Natural killer cell (primary cell): ENCODE measurements around the gene B3GALT6. TPM values are rescaled to one million over a fixed set of nuclear protein-coding genes. Genes with fewer than 3 reads are reported as not detected.
A peak's percentile ranks its signal among the peaks of the same experiment; 100 is the strongest.

Experiments used
- ATAC-seq, 3 donors: fragments of 150-1000 bp in 2 of 3; fragments of 200-7000 bp in 1 of 3; cut with Tn5 transposase; 1 replicate in 1 of 3; 2 replicates in 2 of 3; pipeline ENCODE4 v1.10.0; 2021; ENCODE audit warnings: mild to moderate bottlenecking in 2 of 3, moderate library complexity in 2 of 3
- DNase-seq, 2 donors: peaks; one replicate each; pipeline versions ENCODE4 v3.0.0 to v3.0.0-alpha.2; 2013 to 2021; ENCODE audit warnings: mixed read lengths in 1 of 2
- H3K27ac ChIP-seq: one replicate; pipeline ENCODE4 v1.5.1; 2013; ENCODE audit warnings: mild to moderate bottlenecking, low read length
- H3K27me3 ChIP-seq: one replicate; pipeline ENCODE4 v1.6.1; 2013; ENCODE audit warnings: low read length; ENCODE audit not compliant: control insufficient read depth, insufficient read depth
- H3K36me3 ChIP-seq: one replicate; pipeline ENCODE4 v1.6.1; 2013; ENCODE audit warnings: low read length; ENCODE audit not compliant: control insufficient read depth, insufficient read depth
- H3K4me1 ChIP-seq: one replicate; pipeline ENCODE4 v1.6.1; 2013; ENCODE audit warnings: low read length; ENCODE audit not compliant: control insufficient read depth, insufficient read depth
- H3K4me3 ChIP-seq: one replicate; pipeline ENCODE4 v1.5.1; 2013; ENCODE audit warnings: low read length
- H3K9me3 ChIP-seq: one replicate; pipeline ENCODE4 v1.6.1; 2013; ENCODE audit warnings: low read length; ENCODE audit not compliant: control insufficient read depth, insufficient read depth
- H3K27ac Mint-ChIP-seq, 2 donors: one replicate each; pipeline ENCODE4 v1.8.0; 2022; ENCODE audit warnings: mild to moderate bottlenecking in 2 of 2, mixed read lengths in 2 of 2, moderate library complexity in 1 of 2
- H3K27me3 Mint-ChIP-seq, 2 donors: one replicate each; pipeline ENCODE4 v1.8.0; 2022; ENCODE audit warnings: low read depth in 2 of 2, mixed read lengths in 2 of 2
- H3K36me3 Mint-ChIP-seq: one replicate; pipeline ENCODE4 v1.8.0; 2022; ENCODE audit warnings: mixed read lengths
- H3K4me1 Mint-ChIP-seq, 2 donors: one replicate each; pipeline ENCODE4 v1.8.0; 2022; ENCODE audit warnings: mixed read lengths in 2 of 2
- H3K4me3 Mint-ChIP-seq: one replicate; pipeline ENCODE4 v1.8.0; 2022; ENCODE audit warnings: mild to moderate bottlenecking, moderate library complexity, mixed read lengths
- H3K9me3 Mint-ChIP-seq, 2 donors: one replicate each; pipeline ENCODE4 v1.8.0; 2022; ENCODE audit warnings: mixed read lengths in 2 of 2
- CTCF ChIP-seq: fragments of 200-600 bp; IDR thresholded peaks from one replicate; pipeline ENCODE4 v1.8.0; 2022; ENCODE audit warnings: antibody characterized with exemption
- WGBS: methylation state at CpG from one replicate; pipeline ENCODE4 v1.1.7; 2013; ENCODE audit warnings: missing lambda C conversion rate; ENCODE audit not compliant: insufficient coverage; 5-methylcytosine and 5-hydroxymethylcytosine counted together
- intact Hi-C: fragments of 100-400 bp; cut with micrococcal nuclease; formaldehyde crosslinking; loops from one replicate; pipeline ENCODE4 v1.14.2; 2022
- total RNA-seq, 4 donors: library from RNA; stranded (reverse); fragments of 120-200 nt in 1 of 4; gene quantifications; one replicate each; pipeline versions ENCODE4 v1.2.3 to v1.2.4, GENCODE V29; 2013 to 2022

Gene B3GALT6
- total RNA-seq, 3 donors from 2014 or later (not counting 1 experiment from before 2014, with no cell fraction given), result 13.7 to 16.5 (median 16.3) TPM

- Mint-ChIP-seq H3K27ac (peak overlapping the region; percentile 51 to 58), H3K4me3 (peak overlapping the region; percentile 84), H3K36me3 (no peaks in the 10 kb centered on the region), H3K9me3 (no peaks in the 10 kb centered on the region), H3K27me3 (no peaks in the 10 kb centered on the region), H3K4me1 (peaks cover 28 to 44% of the 10 kb centered on the region in 2 donors)
- ATAC-seq (peak in 1 of 3 donors; percentile 5), DNase-seq (no peak)
- peaks cover 42% of the 10 kb centered on the region for H3K4me1 ChIP-seq
- peak overlapping the region; percentile 74 for H3K4me3 ChIP-seq
- no peaks in the 10 kb centered on the region for H3K9me3 ChIP-seq
- H3K27ac ChIP-seq, result peak overlapping the region; percentile 36
- H3K27me3 ChIP-seq, result no peaks in the 10 kb centered on the region
- no peak for TF ChIP-seq CTCF
- WGBS, result 48% methylated on average over 43 of the region's 43 CpGs
- intact Hi-C loops, result loop anchor here (5.0 kb wide), 2 partner anchors 35 to 155 kb away; partner anchors contain the start of genes ACAP3, C1orf159 and PUSL1
- peaks cover 3% of the 10 kb centered on the region for H3K36me3 ChIP-seq
Measured at GRCh38 chr1:1272341-1273208, 40.5 kb downstream of the B3GALT6 start.

- peaks cover 2% of the 10 kb centered on the region for H3K36me3 ChIP-seq
- no peak for TF ChIP-seq CTCF
- H3K9me3 Mint-ChIP-seq, result no peaks in the 10 kb centered on the region
- peak overlapping the region; percentile 74 for H3K4me3 ChIP-seq
- H3K4me1 ChIP-seq, result peaks cover 40% of the 10 kb centered on the region
- H3K27ac Mint-ChIP-seq, result peak overlapping the region; percentile 51 to 58
- ATAC-seq (peak; percentile 1 to 6 (median 3)), DNase-seq (peak in 1 of 2 donors; percentile 45)
- no peaks in the 10 kb centered on the region for H3K36me3 Mint-ChIP-seq
- no peaks in the 10 kb centered on the region for H3K27me3 Mint-ChIP-seq
- intact Hi-C loops, result loop anchor here (5.0 kb wide), 2 partner anchors 34 to 156 kb away; partner anchors contain the start of genes ACAP3, C1orf159 and PUSL1
- WGBS, result under 1% methylated on average over 31 of the region's 31 CpGs
- no peaks in the 10 kb centered on the region for H3K9me3 ChIP-seq
- peak overlapping the region; percentile 84 for H3K4me3 Mint-ChIP-seq
- H3K27me3 ChIP-seq, result no peaks in the 10 kb centered on the region
- peak overlapping the region; percentile 36 for H3K27ac ChIP-seq
- H3K4me1 Mint-ChIP-seq, result peaks cover 28 to 41% of the 10 kb centered on the region in 2 donors
Measured at GRCh38 chr1:1273209-1273511, 41.1 kb downstream of the B3GALT6 start.

DNA sequence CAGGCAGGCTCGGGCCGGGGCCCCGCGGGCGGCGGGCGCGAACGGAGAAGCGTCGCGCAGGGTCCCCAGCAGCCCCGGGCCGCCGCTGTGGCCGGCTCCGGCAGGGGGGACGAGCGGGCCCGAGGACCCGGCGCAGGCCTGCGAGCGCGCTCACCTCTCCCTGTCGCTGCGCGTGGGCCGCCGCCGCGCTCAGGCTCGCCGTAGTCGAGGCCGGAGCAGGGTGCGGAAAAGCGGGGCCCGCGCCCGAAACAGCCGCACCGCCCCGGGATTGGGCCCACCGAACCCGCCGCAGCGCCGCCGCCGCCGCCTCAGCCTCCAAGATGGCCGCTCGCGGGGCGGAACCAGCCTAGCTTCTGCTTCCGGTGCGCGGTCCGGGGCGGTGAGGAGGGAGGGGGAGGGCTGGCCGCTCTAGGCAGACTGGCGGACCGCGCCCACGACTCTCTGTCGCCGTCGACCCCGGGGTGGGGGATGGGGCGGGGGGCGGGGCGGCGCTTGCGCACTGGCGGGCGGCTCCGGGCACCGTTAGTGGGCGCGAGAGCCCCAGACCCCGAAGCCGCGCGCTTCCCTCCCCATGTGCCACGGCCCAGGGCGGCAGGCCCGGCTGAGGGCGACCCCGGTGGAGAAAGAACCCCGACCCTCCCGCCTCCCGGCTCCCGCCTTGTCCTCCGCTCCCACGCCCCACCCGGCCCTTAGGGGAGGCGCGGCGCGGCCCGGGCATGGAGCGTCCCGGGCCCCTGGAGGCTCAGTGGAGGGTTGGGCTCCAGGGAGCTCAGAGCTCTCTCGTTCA, 41.7 kb downstream of the B3GALT6 start, which contains the start of gene UBE2J2:
TSS of gene UBE2J2 (minus strand) at position 343 of the 787 bp plus-strand sequence. CDS start 5,862 bp downstream, outside the sequence.
- Histone ChIP-seq H3K9me3 (no peaks in the 10 kb centered on the region), H3K4me1 (peaks cover 40% of the 10 kb centered on the region), H3K27me3 (no peaks in the 10 kb centered on the region), H3K36me3 (no peaks in the 10 kb centered on the region), H3K4me3 (peak within 1 kb of the TSS; percentile 74), H3K27ac (peak within 1 kb of the TSS; percentile 36)
- peak; percentile 96 to 99 (median 98) for ATAC-seq
- no peaks in the 10 kb centered on the region for H3K9me3 Mint-ChIP-seq
- H3K27me3 Mint-ChIP-seq, result no peaks in the 10 kb centered on the region
- TF ChIP-seq CTCF, result no peak
- H3K4me3 Mint-ChIP-seq, result peak within 1 kb of the TSS; percentile 84
- peak; percentile 86 to 96 for DNase-seq
- H3K36me3 Mint-ChIP-seq, result no peaks in the 10 kb centered on the region
- under 1% methylated on average over 105 of the region's 105 CpGs for WGBS
- intact Hi-C loops, result loop anchor here (5.0 kb wide), 2 partner anchors 34 to 156 kb away; partner anchors contain the start of genes ACAP3, C1orf159 and PUSL1
- H3K27ac Mint-ChIP-seq, result peak within 1 kb of the TSS; percentile 51 to 58
- H3K4me1 Mint-ChIP-seq, result peaks cover 28 to 37% of the 10 kb centered on the region in 2 donors
